MG63 (cell line): ENCODE measurements around the gene PQBP1. TPM values are rescaled to one million over a fixed set of nuclear protein-coding genes. Genes with fewer than 3 reads are reported as not detected.

Source experiments
- DNase-seq: peaks from one replicate; pipeline ENCODE4 v3.0.0-alpha.2; 2020
- H3K27me3 ChIP-seq: fragments of 250-450 bp; sonication (Bioruptor Pico); 2 replicates; pipeline ENCODE4 v1.5.1; 2020; ENCODE audit warnings: mild to moderate bottlenecking, moderate library complexity
- H3K36me3 ChIP-seq: fragments of 250-450 bp; sonication (Bioruptor Pico); 2 replicates; pipeline ENCODE4 v1.5.1; 2020; ENCODE audit warnings: mild to moderate bottlenecking, moderate library complexity
- H3K4me3 ChIP-seq: fragments of 250-450 bp; sonication (Bioruptor Pico); 2 replicates; pipeline ENCODE4 v1.5.1; 2020; ENCODE audit warnings: mild to moderate bottlenecking, moderate library complexity
- H3K9me3 ChIP-seq: fragments of 250-450 bp; sonication (Bioruptor Pico); 2 replicates; pipeline ENCODE4 v1.5.1; 2020; ENCODE audit warnings: mild to moderate bottlenecking, moderate library complexity
- total RNA-seq: library from RNA; depleted of rRNA; stranded (reverse); fragments of >200 nt; shearing (Covaris generic); gene quantifications from 2 replicates; pipeline ENCODE4 v1.2.3, GENCODE V29; 2014; ENCODE audit warnings: low replicate concordance; rRNA removed

The PQBP1 gene
- total RNA-seq, 1 experiment from 2014 or later, result 168 TPM

- DNase-seq, result no peak
- Histone ChIP-seq H3K4me3 (no peak overlapping the region), H3K27me3 (no peaks in the 10 kb centered on the region), H3K9me3 (no peaks in the 10 kb centered on the region), H3K36me3 (no peaks in the 10 kb centered on the region)
These were observed 39.6 kb downstream of the PQBP1 start for GRCh38 chrX:48937054-48937907.

- Histone ChIP-seq H3K36me3 (no peaks in the 10 kb centered on the region), H3K9me3 (no peaks in the 10 kb centered on the region), H3K27me3 (no peaks in the 10 kb centered on the region), H3K4me3 (no peak overlapping the region)
- no peak for DNase-seq
These were observed 41.1 kb downstream of the PQBP1 start for GRCh38 chrX:48938721-48939425.

DNA sequence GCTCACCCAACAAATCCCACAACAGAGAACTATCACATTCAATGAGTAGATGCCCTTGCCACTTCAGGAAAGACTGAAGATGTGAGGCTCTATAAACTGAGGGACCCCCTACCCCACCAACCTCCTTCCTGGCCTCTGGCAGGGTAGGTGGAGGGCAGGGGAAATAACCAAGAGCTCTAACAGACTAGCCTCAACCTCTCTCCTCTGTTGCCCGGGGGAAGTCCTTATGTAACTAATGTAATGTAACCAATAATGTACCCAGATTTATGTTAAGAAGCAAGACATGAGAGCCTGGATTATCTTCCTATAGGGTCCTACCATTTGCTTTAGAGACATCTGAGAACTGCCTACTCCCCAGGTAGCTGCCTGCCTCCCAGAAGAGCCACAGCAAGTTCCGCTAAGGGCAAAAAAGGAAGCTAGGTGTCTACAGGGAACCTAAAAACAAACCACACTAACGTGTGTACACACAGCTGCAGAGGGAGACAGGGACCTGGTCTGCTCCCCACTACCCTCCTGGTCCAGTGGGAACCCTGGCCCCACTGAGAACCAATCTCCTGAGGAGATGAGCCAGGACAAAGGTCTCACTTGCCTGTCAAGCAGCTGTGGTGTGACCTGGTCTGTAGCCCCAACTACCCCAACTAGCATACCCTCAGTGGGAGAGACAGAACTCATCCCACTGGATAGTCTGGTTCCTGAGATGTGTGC is 41.9 kb downstream of the PQBP1 start:
- Histone ChIP-seq H3K27me3 (no peaks in the 10 kb centered on the region), H3K9me3 (no peaks in the 10 kb centered on the region), H3K4me3 (no peak overlapping the region), H3K36me3 (no peaks in the 10 kb centered on the region)
- DNase-seq, result no peak

DNA sequence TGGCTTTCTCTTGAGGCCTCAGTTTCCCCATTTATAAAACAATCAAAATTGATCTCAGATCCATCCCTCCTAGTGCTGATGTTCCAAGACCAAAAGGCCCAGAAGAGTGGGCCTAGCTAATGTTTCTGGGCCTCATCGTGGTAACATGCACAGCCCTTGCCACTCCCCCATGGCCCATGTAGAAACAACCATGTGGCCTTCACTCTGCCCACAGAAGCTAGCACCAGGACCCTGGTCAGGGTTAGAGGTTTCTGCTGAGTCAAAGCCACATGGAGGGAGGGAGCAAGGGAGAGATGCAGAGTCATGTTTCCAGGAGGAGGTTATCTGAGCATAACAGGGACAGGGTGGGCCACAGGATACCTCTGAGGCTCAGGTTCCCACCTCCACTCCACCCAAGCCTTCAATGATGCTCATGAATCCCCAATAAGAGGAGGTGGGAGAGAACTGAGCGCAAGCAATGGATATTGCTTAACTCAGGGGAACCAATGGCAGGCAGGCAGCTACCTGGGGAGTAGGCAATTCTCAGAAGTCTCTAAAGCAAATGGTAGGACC is 42.8 kb downstream of the PQBP1 start:
- no peak overlapping the region for H3K4me3 ChIP-seq
- no peak for DNase-seq
- no peaks in the 10 kb centered on the region for H3K9me3 ChIP-seq
- no peaks in the 10 kb centered on the region for H3K27me3 ChIP-seq
- no peaks in the 10 kb centered on the region for H3K36me3 ChIP-seq

DNA sequence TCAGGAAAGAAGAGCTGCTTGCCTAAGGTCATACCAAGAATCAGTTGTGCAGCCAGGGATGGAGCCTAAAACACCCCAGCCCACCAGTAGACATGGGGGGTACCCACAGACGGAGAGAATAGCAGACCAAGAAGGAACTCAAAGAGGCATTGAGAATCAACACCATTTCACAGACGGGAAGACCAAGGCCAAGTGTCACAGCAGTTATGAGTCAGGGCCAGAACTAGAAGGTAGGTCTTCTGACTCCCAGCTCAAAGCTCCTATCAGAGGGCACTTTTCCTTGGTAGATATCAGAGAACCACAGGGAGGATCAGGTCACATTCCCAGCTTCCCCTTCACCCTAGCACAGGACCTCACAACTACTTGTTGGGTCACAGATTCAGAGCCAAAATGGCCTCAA is 45.2 kb downstream of the PQBP1 start:
- no peak for DNase-seq
- no peaks in the 10 kb centered on the region for H3K27me3 ChIP-seq
- no peaks in the 10 kb centered on the region for H3K36me3 ChIP-seq
- H3K9me3 ChIP-seq, result no peaks in the 10 kb centered on the region
- no peak overlapping the region for H3K4me3 ChIP-seq

DNA sequence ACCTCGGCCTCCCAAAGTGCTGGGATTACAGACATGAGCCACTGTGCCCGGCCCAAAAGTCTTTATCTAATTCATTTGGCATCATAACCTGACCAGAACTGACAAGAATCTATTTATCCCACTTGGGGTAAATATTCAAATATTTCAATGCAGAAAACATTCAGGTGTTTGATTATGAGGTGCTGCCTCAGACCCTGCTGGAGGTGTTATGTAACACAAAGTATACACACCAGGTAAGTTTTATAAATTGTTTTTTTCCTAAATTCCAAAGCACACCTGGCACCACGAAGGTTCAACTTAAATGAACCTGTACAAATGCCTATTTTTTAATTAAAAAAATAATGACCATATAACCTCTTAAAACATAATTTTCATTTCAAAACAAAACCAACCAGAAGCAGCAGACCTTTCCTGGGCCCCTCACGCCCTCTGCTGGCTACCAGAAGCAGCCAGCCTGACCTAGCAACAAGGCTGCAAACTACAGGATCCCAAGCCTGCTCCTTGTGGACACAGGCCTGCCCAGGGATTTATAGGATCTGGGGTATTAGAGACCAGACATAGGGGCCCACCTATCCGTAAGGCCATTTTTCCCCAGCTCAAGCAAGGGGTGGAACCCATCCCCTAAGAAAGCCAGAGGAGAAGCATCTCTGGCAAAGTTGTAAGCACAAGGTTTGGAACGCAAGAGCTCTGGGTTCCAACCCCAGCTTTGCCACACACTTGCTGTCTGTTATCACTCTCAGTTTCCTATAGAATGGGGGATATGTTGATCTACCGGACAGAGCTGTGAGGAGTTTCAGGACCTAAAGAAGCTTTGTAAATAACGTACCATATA is 48.0 kb downstream of the PQBP1 start:
- Histone ChIP-seq H3K36me3 (no peaks in the 10 kb centered on the region), H3K27me3 (no peaks in the 10 kb centered on the region), H3K9me3 (no peaks in the 10 kb centered on the region), H3K4me3 (no peak overlapping the region)
- peak; percentile 32 for DNase-seq

DNA sequence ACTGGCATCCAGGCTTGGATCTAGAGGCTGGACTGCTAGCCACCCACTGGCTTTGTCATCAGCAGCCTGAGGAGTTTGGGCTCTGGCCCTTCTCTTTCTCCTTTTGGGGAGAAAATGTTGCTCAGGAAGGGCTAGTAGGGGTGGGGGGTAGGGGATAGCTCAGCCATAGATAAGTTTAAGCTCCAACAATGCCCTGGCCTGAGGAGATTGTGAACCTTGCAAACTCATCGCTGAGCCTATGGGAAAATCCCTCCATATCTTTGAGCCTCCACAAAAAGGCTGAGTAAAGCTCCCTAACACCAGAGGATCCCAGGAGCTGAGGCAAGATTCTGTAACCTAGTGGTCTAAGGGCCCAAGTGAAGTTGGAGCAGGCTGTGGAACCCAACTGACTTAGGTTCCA is 50.9 kb downstream of the PQBP1 start:
- Histone ChIP-seq H3K4me3 (no peak overlapping the region), H3K9me3 (no peaks in the 10 kb centered on the region), H3K27me3 (no peaks in the 10 kb centered on the region), H3K36me3 (no peaks in the 10 kb centered on the region)
- DNase-seq, result no peak

Other genes starting within 250 kb of the PQBP1 start
- 0.79 TPM in 1 of 2 replicates, not detected in the other for gene WAS, start 214.1 kb upstream of the PQBP1 start, total RNA-seq
- 4.1 and 13.3 TPM in 2 replicates for gene SUV39H1, start 201.2 kb upstream of the PQBP1 start, total RNA-seq
- gene GLOD5, start 136.2 kb upstream of the PQBP1 start, total RNA-seq, result not detected in 2 replicates
- not detected in 2 replicates for gene GATA1, start 111.3 kb upstream of the PQBP1 start, total RNA-seq
- 16.1 and 46.1 TPM in 2 replicates for gene HDAC6, start 95.9 kb upstream of the PQBP1 start, total RNA-seq
- not detected in 2 replicates for gene ERAS, start 71.4 kb upstream of the PQBP1 start, total RNA-seq
- 0.72 and 6.1 TPM in 2 replicates for gene PCSK1N, start 62.3 kb upstream of the PQBP1 start, total RNA-seq
- 74.1 and 76.5 TPM in 2 replicates for gene TIMM17B, start 162 bp upstream of the PQBP1 start, total RNA-seq
- 16.6 and 25.9 TPM in 2 replicates for gene SLC35A2, start 13.7 kb downstream of the PQBP1 start, total RNA-seq
- gene PIM2, start 21.1 kb downstream of the PQBP1 start, total RNA-seq, result 1.6 and 1.9 TPM in 2 replicates
- gene OTUD5, start 59.7 kb downstream of the PQBP1 start, total RNA-seq, result 21.9 and 27.4 TPM in 2 replicates
- 0.23 TPM in 1 of 2 replicates, not detected in the other for gene KCND1, start 73.9 kb downstream of the PQBP1 start, total RNA-seq
- gene GRIPAP1, start 104.3 kb downstream of the PQBP1 start, total RNA-seq, result 15.7 and 20.3 TPM in 2 replicates
- gene TFE3, start 145.4 kb downstream of the PQBP1 start, total RNA-seq, result 41.4 and 49.3 TPM in 2 replicates
- 0.30 and 0.59 TPM in 2 replicates for gene CCDC120, start 161.1 kb downstream of the PQBP1 start, total RNA-seq
- 1.9 TPM in 1 of 2 replicates, not detected in the other for gene PRAF2, start 176.1 kb downstream of the PQBP1 start, total RNA-seq
- 35.9 and 43.1 TPM in 2 replicates for gene WDR45, start 182.0 kb downstream of the PQBP1 start, total RNA-seq
- 30.1 and 38.4 TPM in 2 replicates for gene GPKOW, start 225.8 kb downstream of the PQBP1 start, total RNA-seq